Natural killer cell (primary cell): ENCODE measurements around the gene ZFP62. TPM values are rescaled to one million over a fixed set of nuclear protein-coding genes. Genes with fewer than 3 reads are reported as not detected.

Source experiments
- ATAC-seq, 3 donors: fragments of 150-1000 bp in 2 of 3; fragments of 200-7000 bp in 1 of 3; cut with Tn5 transposase; 1 replicate in 1 of 3; 2 replicates in 2 of 3; pipeline ENCODE4 v1.10.0; 2021; ENCODE audit warnings: mild to moderate bottlenecking in 2 of 3, moderate library complexity in 2 of 3
- DNase-seq, 2 donors: peaks; one replicate each; pipeline versions ENCODE4 v3.0.0 to v3.0.0-alpha.2; 2013 to 2021; ENCODE audit warnings: mixed read lengths in 1 of 2
- H3K27ac ChIP-seq: one replicate; pipeline ENCODE4 v1.5.1; 2013; ENCODE audit warnings: mild to moderate bottlenecking, low read length
- H3K27me3 ChIP-seq: one replicate; pipeline ENCODE4 v1.6.1; 2013; ENCODE audit warnings: low read length; ENCODE audit not compliant: control insufficient read depth, insufficient read depth
- H3K36me3 ChIP-seq: one replicate; pipeline ENCODE4 v1.6.1; 2013; ENCODE audit warnings: low read length; ENCODE audit not compliant: control insufficient read depth, insufficient read depth
- H3K4me1 ChIP-seq: one replicate; pipeline ENCODE4 v1.6.1; 2013; ENCODE audit warnings: low read length; ENCODE audit not compliant: control insufficient read depth, insufficient read depth
- H3K4me3 ChIP-seq: one replicate; pipeline ENCODE4 v1.5.1; 2013; ENCODE audit warnings: low read length
- H3K9me3 ChIP-seq: one replicate; pipeline ENCODE4 v1.6.1; 2013; ENCODE audit warnings: low read length; ENCODE audit not compliant: control insufficient read depth, insufficient read depth
- H3K27ac Mint-ChIP-seq, 2 donors: one replicate each; pipeline ENCODE4 v1.8.0; 2022; ENCODE audit warnings: mild to moderate bottlenecking in 2 of 2, mixed read lengths in 2 of 2, moderate library complexity in 1 of 2
- H3K27me3 Mint-ChIP-seq, 2 donors: one replicate each; pipeline ENCODE4 v1.8.0; 2022; ENCODE audit warnings: low read depth in 2 of 2, mixed read lengths in 2 of 2
- H3K36me3 Mint-ChIP-seq: one replicate; pipeline ENCODE4 v1.8.0; 2022; ENCODE audit warnings: mixed read lengths
- H3K4me1 Mint-ChIP-seq, 2 donors: one replicate each; pipeline ENCODE4 v1.8.0; 2022; ENCODE audit warnings: mixed read lengths in 2 of 2
- H3K4me3 Mint-ChIP-seq: one replicate; pipeline ENCODE4 v1.8.0; 2022; ENCODE audit warnings: mild to moderate bottlenecking, moderate library complexity, mixed read lengths
- H3K9me3 Mint-ChIP-seq, 2 donors: one replicate each; pipeline ENCODE4 v1.8.0; 2022; ENCODE audit warnings: mixed read lengths in 2 of 2
- CTCF ChIP-seq: fragments of 200-600 bp; IDR thresholded peaks from one replicate; pipeline ENCODE4 v1.8.0; 2022; ENCODE audit warnings: antibody characterized with exemption
- WGBS: methylation state at CpG from one replicate; pipeline ENCODE4 v1.1.7; 2013; ENCODE audit warnings: missing lambda C conversion rate; ENCODE audit not compliant: insufficient coverage; 5-methylcytosine and 5-hydroxymethylcytosine counted together
- intact Hi-C: fragments of 100-400 bp; cut with micrococcal nuclease; formaldehyde crosslinking; loops from one replicate; pipeline ENCODE4 v1.14.2; 2022
- total RNA-seq, 4 donors: library from RNA; stranded (reverse); fragments of 120-200 nt in 1 of 4; gene quantifications; one replicate each; pipeline versions ENCODE4 v1.2.3 to v1.2.4, GENCODE V29; 2013 to 2022

Gene ZFP62
- total RNA-seq, 3 donors from 2014 or later (not counting 1 experiment from before 2014, with no cell fraction given) = 16.6 to 21.0 (median 20.3) TPM

DNA sequence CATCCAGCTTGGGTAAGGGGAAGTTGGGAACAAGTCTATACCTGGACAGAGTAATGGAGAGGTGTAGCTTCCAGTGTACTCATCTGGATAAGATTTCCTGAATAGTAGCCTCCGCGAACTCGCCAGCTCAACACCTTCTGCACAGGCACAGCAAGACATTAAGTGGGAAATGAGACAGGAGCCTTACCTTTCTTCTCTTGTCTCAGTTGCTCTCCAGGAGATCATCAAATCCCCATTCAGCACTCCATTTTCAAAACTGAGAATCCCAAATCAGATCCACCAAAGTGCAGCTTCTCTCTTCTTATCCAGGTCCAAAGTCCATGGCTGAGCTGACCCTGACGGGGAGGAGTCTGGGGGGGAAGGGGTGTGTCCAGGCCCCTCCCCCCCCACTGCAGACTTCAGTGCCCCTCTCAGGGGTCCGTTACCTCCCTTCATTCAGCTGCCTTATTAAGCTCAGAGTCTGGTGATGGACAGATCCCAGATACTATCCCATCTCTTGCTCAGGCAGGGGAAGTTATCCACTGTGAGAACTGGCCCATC lies 52.5 kb downstream of the ZFP62 start:
- peak overlapping the region; percentile 9 for H3K4me3 ChIP-seq
- no peak for ATAC-seq

GRCh38 chr5:180807654-180808414 lies 53.2 kb downstream of the ZFP62 start:
- Histone ChIP-seq H3K27me3 (no peaks in the 10 kb centered on the region), H3K36me3 (no peaks in the 10 kb centered on the region), H3K4me3 (peak overlapping the region; percentile 9), H3K27ac (peak overlapping the region; percentile 26), H3K4me1 (peaks cover 71% of the 10 kb centered on the region), H3K9me3 (no peaks in the 10 kb centered on the region)
- H3K27me3 Mint-ChIP-seq = no peaks in the 10 kb centered on the region
- H3K4me3 Mint-ChIP-seq = peak overlapping the region; percentile 72
- intact Hi-C loops = loop anchor here (10.0 kb wide), 2 partner anchors 377 to 417 kb away; partner anchors contain the start of gene TRIM41
- ATAC-seq (no peak), DNase-seq (no peak)
- H3K36me3 Mint-ChIP-seq = no peaks in the 10 kb centered on the region
- TF ChIP-seq CTCF = no peak
- H3K27ac Mint-ChIP-seq = peak overlapping the region; percentile 83 to 96
- WGBS = 4% methylated on average over 3 of the region's 6 CpGs
- H3K9me3 Mint-ChIP-seq = no peaks in the 10 kb centered on the region
- peaks cover 72 to 73% of the 10 kb centered on the region in 2 donors for H3K4me1 Mint-ChIP-seq

More for the DNA sequence above, 52.5 kb downstream of the ZFP62 start:
- Mint-ChIP-seq H3K4me3 (peak overlapping the region; percentile 72), H3K36me3 (no peaks in the 10 kb centered on the region), H3K9me3 (no peaks in the 10 kb centered on the region), H3K4me1 (peaks cover 68 to 75% of the 10 kb centered on the region in 2 donors), H3K27ac (peak overlapping the region; percentile 83 to 96), H3K27me3 (no peaks in the 10 kb centered on the region)
- peak overlapping the region; percentile 26 for H3K27ac ChIP-seq
- no peak for TF ChIP-seq CTCF
- 67% methylated on average over 4 of the region's 5 CpGs for WGBS
- no peaks in the 10 kb centered on the region for H3K9me3 ChIP-seq
- H3K36me3 ChIP-seq = no peaks in the 10 kb centered on the region
- intact Hi-C loops = loop anchor here (10.0 kb wide), 2 partner anchors 376 to 416 kb away; partner anchors contain the start of gene TRIM41
- H3K4me1 ChIP-seq = peaks cover 71% of the 10 kb centered on the region
- DNase-seq = no peak
- no peaks in the 10 kb centered on the region for H3K27me3 ChIP-seq

- WGBS = 73% methylated on average over 1 of the region's 1 CpG
- no peak for DNase-seq
- peak overlapping the region; percentile 26 for H3K27ac ChIP-seq
These were observed 54.0 kb downstream of the ZFP62 start for GRCh38 chr5:180807046-180807445.

More at GRCh38 chr5:180807046-180807445, 54.0 kb downstream of the ZFP62 start:
- peaks cover 70% of the 10 kb centered on the region for H3K4me1 ChIP-seq
- H3K27me3 ChIP-seq = no peaks in the 10 kb centered on the region
- ATAC-seq = no peak
- no peak for TF ChIP-seq CTCF
- no peaks in the 10 kb centered on the region for H3K27me3 Mint-ChIP-seq
- H3K9me3 Mint-ChIP-seq = no peaks in the 10 kb centered on the region
- no peak overlapping the region for H3K4me3 ChIP-seq
- peaks cover 70 to 73% of the 10 kb centered on the region in 2 donors for H3K4me1 Mint-ChIP-seq
- H3K9me3 ChIP-seq = no peaks in the 10 kb centered on the region
- peak overlapping the region; percentile 55 for H3K4me3 Mint-ChIP-seq
- no peaks in the 10 kb centered on the region for H3K36me3 ChIP-seq
- peak overlapping the region; percentile 83 to 96 for H3K27ac Mint-ChIP-seq
- H3K36me3 Mint-ChIP-seq = no peaks in the 10 kb centered on the region
- intact Hi-C loops = loop anchor here (10.0 kb wide), 2 partner anchors 378 to 418 kb away; partner anchors contain the start of gene TRIM41
